ENCODE results near the gene IL18BP. TPM values are rescaled to one million over a fixed set of nuclear protein-coding genes. Genes with fewer than 3 reads are reported as not detected.

IL18BP gene
- total RNA-seq, 1 donor: 2.2 TPM

GRCh38 chr11:71986131-71986530, 12.6 kb upstream of the IL18BP start:
- no peak for TF ChIP-seq CTCF (IDR thresholded peaks at IDR 0.05; ENCODE audit: insufficient read depth, low read length)
- no peak for DNase-seq (ENCODE audit: low read depth)
- no peak overlapping the region for H3K4me3 ChIP-seq (ENCODE audit: low read depth, low read length)

- DNase-seq (ENCODE audit: low read depth): no peak
- no peak overlapping the region for H3K4me3 ChIP-seq (ENCODE audit: low read depth, low read length)
Measured at GRCh38 chr11:71987521-71987920, 11.2 kb upstream of the IL18BP start.

GRCh38 chr11:71988050-71988449, 10.7 kb upstream of the IL18BP start:
- DNase-seq (ENCODE audit: low read depth): peak; percentile 97
- H3K4me3 ChIP-seq (ENCODE audit: low read depth, low read length): no peak overlapping the region
- TF ChIP-seq CTCF (IDR thresholded peaks at IDR 0.05; ENCODE audit: insufficient read depth, low read length): no peak

More at GRCh38 chr11:71987521-71987920, 11.2 kb upstream of the IL18BP start:
- no peak for TF ChIP-seq CTCF (IDR thresholded peaks at IDR 0.05; ENCODE audit: insufficient read depth, low read length)

GRCh38 chr11:71990701-71991100, 8.0 kb upstream of the IL18BP start:
- no peak for DNase-seq (ENCODE audit: low read depth)

GRCh38 chr11:71991494-71991893, 7.2 kb upstream of the IL18BP start:
- H3K4me3 ChIP-seq (ENCODE audit: low read depth, low read length): no peak overlapping the region
- no peak for TF ChIP-seq CTCF (IDR thresholded peaks at IDR 0.05; ENCODE audit: insufficient read depth, low read length)
- DNase-seq (ENCODE audit: low read depth): no peak

More at GRCh38 chr11:71990701-71991100, 8.0 kb upstream of the IL18BP start:
- TF ChIP-seq CTCF (IDR thresholded peaks at IDR 0.05; ENCODE audit: insufficient read depth, low read length): no peak
- no peak overlapping the region for H3K4me3 ChIP-seq (ENCODE audit: low read depth, low read length)

- DNase-seq (ENCODE audit: low read depth): no peak
- H3K4me3 ChIP-seq (ENCODE audit: low read depth, low read length): no peak overlapping the region
- no peak for TF ChIP-seq CTCF (IDR thresholded peaks at IDR 0.05; ENCODE audit: insufficient read depth, low read length)
Measured at GRCh38 chr11:71992136-71992730, 6.5 kb upstream of the IL18BP start.

- H3K4me3 ChIP-seq (ENCODE audit: low read depth, low read length): no peak overlapping the region
- TF ChIP-seq CTCF (IDR thresholded peaks at IDR 0.05; ENCODE audit: insufficient read depth, low read length): no peak
- DNase-seq (ENCODE audit: low read depth): no peak
Measured at GRCh38 chr11:71994786-71995185, 3.9 kb upstream of the IL18BP start.
